Neural cell (in vitro differentiated cells): ENCODE results near the gene KIAA1549. TPM values are rescaled to one million over a fixed set of nuclear protein-coding genes. Genes with fewer than 3 reads are reported as not detected.

ENCODE experiments used
- H2AFZ ChIP-seq: fragments of 200-600, 300-800 bp; sonication (generic), shearing (Covaris generic); 2 replicates; pipeline ENCODE4 v1.6.0; 2014; ENCODE audit warnings: low read depth, mild to moderate bottlenecking, antibody characterized with exemption, low read length, moderate library complexity
- H3F3A ChIP-seq: fragments of 200-600 bp; shearing (Covaris generic); 2 replicates; pipeline ENCODE4 v1.6.1; 2016; ENCODE audit warnings: mild to moderate bottlenecking, moderate library complexity, mixed read lengths, antibody characterized with exemption, low read length; ENCODE audit not compliant: insufficient read depth, poor library complexity, severe bottlenecking
- H3K27ac ChIP-seq: fragments of 200-600, 300-800 bp; sonication (generic), shearing (Covaris generic); 2 replicates; pipeline ENCODE4 v1.5.1; 2014; ENCODE audit warnings: mild to moderate bottlenecking, low read length, moderate library complexity
- H3K27me3 ChIP-seq: fragments of 300-800, 200-600 bp; sonication (generic), shearing (Covaris generic); 2 replicates; pipeline ENCODE4 v1.6.0; 2014; ENCODE audit warnings: mild to moderate bottlenecking, low read depth, low read length, moderate library complexity; ENCODE audit not compliant: insufficient read depth
- H3K36me3 ChIP-seq: fragments of 300-800, 200-600 bp; sonication (generic), shearing (Covaris generic); 2 replicates; pipeline ENCODE4 v1.5.1; 2014; ENCODE audit warnings: mild to moderate bottlenecking, antibody characterized with exemption, low read length, moderate library complexity; ENCODE audit not compliant: insufficient read depth
- H3K4me2 ChIP-seq: fragments of 300-800, 200-600 bp; sonication (generic), shearing (Covaris generic); 2 replicates; pipeline ENCODE4 v1.6.0; 2014; ENCODE audit warnings: mild to moderate bottlenecking, low read length
- H3K4me3 ChIP-seq: fragments of 300-800, 200-600 bp; sonication (generic), shearing (Covaris generic); 2 replicates; pipeline ENCODE4 v1.5.1; 2014; ENCODE audit warnings: mild to moderate bottlenecking, low read length, moderate library complexity
- H3K79me2 ChIP-seq: fragments of 200-600 bp; shearing (Covaris generic); replicated peaks from 2 replicates; pipeline ENCODE4 v1.6.0; 2014; ENCODE audit warnings: mild to moderate bottlenecking, low read length, moderate library complexity; ENCODE audit not compliant: insufficient read depth
- H3K9ac ChIP-seq: fragments of 300-800, 200-600 bp; sonication (generic), shearing (Covaris generic); 2 replicates; pipeline ENCODE4 v1.6.1; 2016; ENCODE audit warnings: mild to moderate bottlenecking, low read length, mixed read lengths
- H3K9me2 ChIP-seq: fragments of 200-600 bp; shearing (Covaris generic); 2 replicates; pipeline ENCODE4 v1.6.1; 2016; ENCODE audit warnings: mild to moderate bottlenecking, low read length, mixed read lengths; ENCODE audit not compliant: insufficient read depth
- H3K9me3 ChIP-seq: fragments of 200-600, 300-800 bp; sonication (generic), shearing (Covaris generic); 2 replicates; pipeline ENCODE4 v1.6.1; 2016; ENCODE audit warnings: mild to moderate bottlenecking, mixed run types, low read length, moderate library complexity, mixed read lengths
- H4K20me1 ChIP-seq: fragments of 200-600 bp; shearing (Covaris generic); 2 replicates; pipeline ENCODE4 v1.6.1; 2016; ENCODE audit warnings: mild to moderate bottlenecking, mixed run types; ENCODE audit not compliant: insufficient read depth
- CTCF ChIP-seq: fragments of 450-650 bp; IDR thresholded peaks from 2 replicates; pipeline ENCODE4 v1.5.1; 2014; ENCODE audit warnings: antibody characterized with exemption, mild to moderate bottlenecking, moderate library complexity; ENCODE audit not compliant: poor library complexity, severe bottlenecking
- EP300 ChIP-seq: fragments of 450-650 bp; conservative IDR thresholded peaks from 2 replicates; pipeline ENCODE4 v1.6.1; 2014; ENCODE audit warnings: antibody characterized with exemption, mild to moderate bottlenecking, moderate library complexity; ENCODE audit not compliant: poor library complexity, severe bottlenecking
- EZH2 ChIP-seq: fragments of 200-600, 300-800 bp; shearing (Covaris generic), sonication (generic); IDR thresholded peaks from 2 replicates; pipeline ENCODE4 v1.6.1; 2014; ENCODE audit warnings: antibody characterized with exemption, low read length, borderline replicate concordance, mild to moderate bottlenecking; ENCODE audit not compliant: insufficient read depth, poor library complexity, severe bottlenecking
- MXI1 ChIP-seq: fragments of 450-650 bp; conservative IDR thresholded peaks from 2 replicates; pipeline ENCODE4 v1.6.1; 2014; ENCODE audit warnings: antibody characterized with exemption, mild to moderate bottlenecking; ENCODE audit not compliant: poor library complexity, severe bottlenecking
- POLR2AphosphoS5 ChIP-seq: IDR thresholded peaks from 2 replicates; pipeline ENCODE4 v1.6.1; 2012
- RAD21 ChIP-seq: fragments of 450-650 bp; conservative IDR thresholded peaks from 2 replicates; pipeline ENCODE4 v1.6.1; 2014; ENCODE audit warnings: antibody characterized with exemption, mild to moderate bottlenecking, moderate library complexity
- REST ChIP-seq: IDR thresholded peaks from 2 replicates; pipeline ENCODE4 v1.6.1; 2012; ENCODE audit warnings: borderline replicate concordance
- SMC3 ChIP-seq: fragments of 450-650 bp; conservative IDR thresholded peaks from 2 replicates; pipeline ENCODE4 v1.6.1; 2014; ENCODE audit warnings: antibody characterized with exemption, mild to moderate bottlenecking, moderate library complexity; ENCODE audit not compliant: poor library complexity
- TAF1 ChIP-seq: IDR thresholded peaks from 2 replicates; pipeline ENCODE4 v1.6.1; 2012; ENCODE audit warnings: low read depth
- polyA plus RNA-seq: library from polyadenylated mRNA; depleted of rRNA; stranded (reverse); fragments of >200 nt; gene quantifications from 2 replicates; pipeline ENCODE4 v1.2.3, GENCODE V29; 2014

The KIAA1549 gene
- polyA plus RNA-seq, 1 donor from 2014 or later = 14.1 TPM

- Histone ChIP-seq H3K9me3 (no peaks in the 10 kb centered on the region), H3K27ac (no peak overlapping the region), H3K9ac (no peak overlapping the region), H4K20me1 (no peaks in the 10 kb centered on the region), H3K4me2 (no peak overlapping the region), H3K36me3 (no peaks in the 10 kb centered on the region), H3F3A (no peaks in the 10 kb centered on the region), H2AFZ (no peak overlapping the region), H3K79me2 (no peaks in the 10 kb centered on the region), H3K9me2 (no peaks in the 10 kb centered on the region), H3K27me3 (no peaks in the 10 kb centered on the region), H3K4me3 (no peak overlapping the region)
- TF ChIP-seq EP300 (no peak), REST (no peak), RAD21 (no peak), SMC3 (no peak), MXI1 (no peak), TAF1 (no peak), POLR2AphosphoS5 (no peak), EZH2 (no peak), CTCF (no peak)
These were observed 178.5 kb downstream of the KIAA1549 start for GRCh38 chr7:138802706-138803105.

DNA sequence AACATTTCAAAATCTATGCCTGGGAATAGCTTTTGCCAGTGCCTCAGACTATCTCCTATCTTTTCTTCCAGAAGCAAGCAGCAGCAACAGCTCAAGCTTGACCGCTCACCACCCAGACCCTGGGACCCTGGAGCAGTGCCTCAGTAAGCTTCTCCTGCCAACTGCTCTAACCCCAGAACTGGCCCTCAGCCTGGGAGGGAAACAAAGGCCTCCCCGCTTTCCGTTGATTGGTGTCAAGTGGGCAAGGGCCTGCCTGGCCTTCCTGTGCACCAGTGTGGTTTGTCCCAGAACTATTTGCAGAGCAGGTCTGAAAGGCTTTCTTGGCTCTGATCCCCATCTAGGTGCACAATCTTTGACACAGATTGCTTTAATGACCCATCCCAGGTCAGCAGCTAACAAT lies 179.9 kb downstream of the KIAA1549 start:
- no peak overlapping the region for H3K27ac ChIP-seq
- H4K20me1 ChIP-seq = no peaks in the 10 kb centered on the region
- H3K36me3 ChIP-seq = no peaks in the 10 kb centered on the region
- H3K9me2 ChIP-seq = no peaks in the 10 kb centered on the region
- H3K9me3 ChIP-seq = no peaks in the 10 kb centered on the region
- H2AFZ ChIP-seq = no peak overlapping the region
- no peaks in the 10 kb centered on the region for H3K27me3 ChIP-seq
- no peaks in the 10 kb centered on the region for H3K79me2 ChIP-seq
- H3K4me3 ChIP-seq = no peak overlapping the region
- no peaks in the 10 kb centered on the region for H3F3A ChIP-seq
- no peak overlapping the region for H3K4me2 ChIP-seq
- no peak overlapping the region for H3K9ac ChIP-seq
- TF ChIP-seq EZH2 (no peak), MXI1 (no peak), TAF1 (no peak)
